Measurements from ENCODE around the gene KLC4. TPM values are rescaled to one million over a fixed set of nuclear protein-coding genes. Genes with fewer than 3 reads are reported as not detected.
"Not testable (repeated sequence)": the region's sequence is repeated elsewhere in the genome, so short reads cannot be mapped to it uniquely, and the experiment has no call there.

KLC4 gene
- polyA plus RNA-seq, 1 experiment, result 16.8 TPM

GRCh38 chr6:43040542-43041257, 18.7 kb upstream of the KLC4 start:
- ChIA-PET POLR2A (no interaction called here), CTCF (interaction anchor here (0.8 kb wide), 1 partner anchor 650 kb away, joined by 3 read pairs; no protein-coding TSS in a partner anchor)
- peaks cover 44% of the 10 kb centered on the region for H3K36me3 ChIP-seq (ENCODE audit: control insufficient read depth, insufficient read depth, low read length)

GRCh38 chr6:43041475-43041874, 18.0 kb upstream of the KLC4 start:
- peaks cover 50% of the 10 kb centered on the region for H3K36me3 ChIP-seq (ENCODE audit: control insufficient read depth, insufficient read depth, low read length)

More at GRCh38 chr6:43040542-43041257, 18.7 kb upstream of the KLC4 start:
- no peak for TF ChIP-seq CTCF (IDR thresholded peaks at IDR 0.05; ENCODE audit: insufficient read depth, low read depth, low read length)
- Histone ChIP-seq H3K4me3 (ENCODE audit: low read depth, low read length) (no peak overlapping the region), H3K27me3 (ENCODE audit: control insufficient read depth, insufficient read depth, low read length) (no peaks in the 10 kb centered on the region)
- no peak for DNase-seq (ENCODE audit: low read depth)

GRCh38 chr6:43043310-43043709, 16.1 kb upstream of the KLC4 start:
- no peak for TF ChIP-seq CTCF (IDR thresholded peaks at IDR 0.05; ENCODE audit: insufficient read depth, low read depth, low read length)
- H3K27me3 ChIP-seq (ENCODE audit: control insufficient read depth, insufficient read depth, low read length), result no peaks in the 10 kb centered on the region
- DNase-seq (ENCODE audit: low read depth), result no peak
- ChIA-PET CTCF (no interaction called here), POLR2A (no interaction called here)
- H3K36me3 ChIP-seq (ENCODE audit: control insufficient read depth, insufficient read depth, low read length), result peaks cover 50% of the 10 kb centered on the region
- no peak overlapping the region for H3K4me3 ChIP-seq (ENCODE audit: low read depth, low read length)

More at GRCh38 chr6:43041475-43041874, 18.0 kb upstream of the KLC4 start:
- ChIA-PET POLR2A (interaction anchor here (0.6 kb wide), 1 partner anchor 18 kb away, joined by 4 read pairs; the partner anchor contains the start of genes KLC4 and MRPL2), CTCF (interaction anchor here (1.2 kb wide), 1 partner anchor 140 kb away, joined by 3 read pairs; no protein-coding TSS in a partner anchor)
- H3K27me3 ChIP-seq (ENCODE audit: control insufficient read depth, insufficient read depth, low read length); H3K4me3 ChIP-seq (ENCODE audit: low read depth, low read length); DNase-seq (ENCODE audit: low read depth): not testable (repeated sequence)

- ChIA-PET POLR2A (interaction anchor here (1.2 kb wide), 1 partner anchor 8 kb away, joined by 4 read pairs; the partner anchor contains the start of gene CUL7), CTCF (interaction anchor here (0.6 to 1.3 kb wide), 2 partner anchors 9 to 143 kb away, joined by 3 to 4 read pairs; no protein-coding TSS in a partner anchor)
- H3K36me3 ChIP-seq (ENCODE audit: control insufficient read depth, insufficient read depth, low read length), result peaks cover 50% of the 10 kb centered on the region
- no peak for TF ChIP-seq CTCF (IDR thresholded peaks at IDR 0.05; ENCODE audit: insufficient read depth, low read depth, low read length)
- no peak for DNase-seq (ENCODE audit: low read depth)
- H3K27me3 ChIP-seq (ENCODE audit: control insufficient read depth, insufficient read depth, low read length), result no peaks in the 10 kb centered on the region
- no peak overlapping the region for H3K4me3 ChIP-seq (ENCODE audit: low read depth, low read length)
Measured at GRCh38 chr6:43045371-43045930, 14.0 kb upstream of the KLC4 start.

- no peak overlapping the region for H3K4me3 ChIP-seq (ENCODE audit: low read depth, low read length)
Measured at GRCh38 chr6:43047998-43048397, 11.4 kb upstream of the KLC4 start.

More at GRCh38 chr6:43047998-43048397, 11.4 kb upstream of the KLC4 start:
- Histone ChIP-seq H3K27me3 (ENCODE audit: control insufficient read depth, insufficient read depth, low read length) (no peaks in the 10 kb centered on the region), H3K36me3 (ENCODE audit: control insufficient read depth, insufficient read depth, low read length) (peaks cover 42% of the 10 kb centered on the region)
- ChIA-PET CTCF (interaction anchor here (0.6 to 1.3 kb wide), 2 partner anchors 21 to 272 kb away, joined by 3 to 5 read pairs; no protein-coding TSS in a partner anchor), POLR2A (no interaction called here)
- DNase-seq (ENCODE audit: low read depth), result no peak
- TF ChIP-seq CTCF (IDR thresholded peaks at IDR 0.05; ENCODE audit: insufficient read depth, low read depth, low read length), result no peak

Data from BJ (cell line).